ENCODE measurements around the gene CD1E.
"Not testable (repeated sequence)": the region's sequence is repeated elsewhere in the genome, so short reads cannot be mapped to it uniquely, and the experiment has no call there.

Gene CD1E

DNA sequence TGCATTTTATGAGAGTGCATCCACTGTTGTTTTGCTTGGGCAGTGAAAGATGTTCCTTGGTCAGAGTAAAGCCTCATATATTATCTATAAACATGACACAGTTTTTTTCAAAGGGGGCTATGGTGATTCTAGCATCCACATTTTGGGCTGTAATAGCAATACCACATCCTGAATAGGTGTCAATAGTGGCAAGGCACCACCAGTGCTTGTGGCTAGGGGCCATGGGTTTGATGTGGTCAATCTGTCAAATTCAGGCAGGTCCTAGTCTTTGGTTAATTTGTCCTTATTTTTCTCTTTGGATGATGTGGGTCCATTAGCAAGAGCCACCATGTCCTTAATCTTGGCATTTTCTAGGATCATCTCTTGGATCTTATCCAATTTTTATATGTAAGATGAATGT is 13.1 kb downstream of the CD1E start:
- no peak for DNase-seq

GRCh38 chr1:158371188-158371953 is 17.7 kb downstream of the CD1E start:
- no peak for DNase-seq

DNA sequence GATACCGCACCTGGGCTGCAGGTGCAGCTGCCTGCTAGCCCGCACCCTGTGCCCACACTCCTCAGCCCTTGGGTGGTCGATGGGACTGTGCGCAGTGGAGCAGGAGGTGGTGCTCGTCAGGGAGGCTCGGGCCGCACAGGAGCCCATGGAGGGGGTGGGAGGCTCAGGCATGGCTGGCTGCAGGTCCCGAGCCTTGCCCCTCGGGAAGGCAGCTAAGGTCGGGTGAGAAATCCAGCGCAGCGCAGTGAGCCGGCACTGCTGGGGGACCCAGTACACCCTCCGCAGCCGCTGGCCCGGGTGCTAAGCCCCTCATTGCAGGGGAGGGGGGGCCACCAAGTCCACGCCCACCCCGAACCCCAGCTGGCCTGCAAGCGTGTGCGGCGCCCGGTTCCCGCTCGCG is 20.4 kb downstream of the CD1E start:
- not testable (repeated sequence) for DNase-seq

GRCh38 chr1:158374860-158375259 is 21.2 kb downstream of the CD1E start:
- no peak for DNase-seq

DNA sequence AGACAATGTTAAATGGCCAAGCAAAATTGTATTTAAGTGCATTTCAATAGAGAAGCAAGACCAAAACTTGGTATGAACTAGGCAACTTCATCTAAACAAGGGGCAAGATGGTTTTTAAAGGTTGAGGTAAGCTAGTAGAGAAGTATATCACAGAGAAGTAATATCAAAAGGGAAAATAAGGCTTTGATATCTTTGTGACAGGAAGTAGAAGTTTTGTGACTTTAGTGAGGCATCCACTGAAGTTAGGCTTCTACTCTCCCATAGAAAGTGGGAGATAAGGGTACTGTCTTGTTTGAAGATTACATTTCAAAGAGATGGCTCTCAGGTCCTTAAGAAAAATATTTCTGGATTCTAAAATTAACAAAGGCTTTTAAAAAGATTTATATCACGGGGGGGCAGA is 36.6 kb downstream of the CD1E start:
- no peak for DNase-seq

GRCh38 chr1:158391099-158391498 is 37.4 kb downstream of the CD1E start:
- no peak for DNase-seq

- DNase-seq: no peak
Observed at GRCh38 chr1:158393476-158393875, 39.8 kb downstream of the CD1E start.

DNA sequence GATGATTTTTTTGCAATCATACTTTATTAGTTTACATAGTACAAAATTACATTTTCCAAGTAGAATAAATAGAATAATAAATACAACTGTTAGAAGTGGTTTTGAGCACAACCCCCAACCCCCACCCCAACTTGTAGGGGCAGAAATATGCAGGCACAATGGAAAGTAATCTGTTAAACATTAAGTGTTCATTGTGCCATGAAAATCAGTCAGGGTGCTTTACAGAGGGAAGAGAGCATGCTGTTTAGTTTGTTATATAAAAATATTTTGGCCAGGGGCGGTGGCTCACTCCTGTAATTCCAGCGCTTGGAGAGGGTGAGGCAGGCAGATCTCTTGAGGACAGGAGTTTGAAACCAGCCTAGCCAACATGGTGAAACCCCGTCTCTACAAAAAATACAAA is 43.0 kb downstream of the CD1E start:
- no peak for DNase-seq

- no peak for DNase-seq
Observed at GRCh38 chr1:158398818-158399514, 45.3 kb downstream of the CD1E start, which contains the start of gene OR10T2. OR10T2 (minus strand) TSS chr1:158399466; CDS start chr1:158399466, 0 bp downstream.

DNA sequence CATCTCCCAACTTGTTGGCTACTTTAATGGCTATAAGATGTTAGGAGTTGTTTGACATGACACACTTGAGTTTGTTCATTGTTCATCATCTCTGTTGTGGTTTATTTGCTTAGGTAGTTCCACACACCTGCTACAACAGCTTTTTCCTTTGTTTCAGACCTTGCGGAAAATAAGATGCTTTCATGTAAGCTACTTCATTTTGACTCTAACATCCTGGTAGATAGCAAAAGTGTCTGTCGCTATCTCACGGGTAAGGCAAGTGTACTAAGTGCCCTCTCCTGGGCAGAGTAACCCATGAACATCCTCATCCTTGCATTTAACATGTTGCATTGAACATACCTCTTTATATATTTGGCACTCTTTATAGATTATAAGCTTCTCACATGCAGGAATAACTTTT is 47.2 kb downstream of the CD1E start:
- DNase-seq: no peak

DNA sequence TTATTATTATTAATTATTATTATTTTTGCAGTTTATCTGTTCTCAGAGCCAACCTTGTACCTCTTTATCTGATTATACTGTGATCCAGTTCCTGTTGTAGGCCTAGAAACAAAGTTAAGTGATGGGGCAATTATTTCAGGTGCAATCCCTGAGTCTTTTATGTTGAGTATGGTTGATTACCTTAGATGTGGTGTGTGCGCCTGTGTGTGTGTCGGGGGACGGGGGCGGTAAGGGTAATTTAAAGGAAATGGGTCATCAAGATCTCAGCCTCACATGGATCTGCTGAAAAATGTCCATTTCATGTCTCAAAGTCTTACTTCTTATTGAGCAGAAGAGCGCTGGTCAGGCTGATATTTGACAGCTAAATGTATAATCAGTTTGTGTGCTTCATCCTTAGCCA is 53.4 kb downstream of the CD1E start:
- DNase-seq: no peak

Measured in NCI-H774 (cell line).